Stomach (tissue), 4 donors: ENCODE measurements around the gene ULK4.

Experiments used
- CTCF ChIP-seq, 7 experiments: fragments of 450-650 bp in 4 of 7; fragments of 200-600 bp in 3 of 7; sonication (generic) in 3 of 7; IDR thresholded peaks; one replicate each; pipeline ENCODE4 v1.5.1; 2016 to 2019; ENCODE audit warnings: antibody characterized with exemption in 7 of 7, control low read depth in 2 of 7, mild to moderate bottlenecking in 1 of 7
- POLR2A ChIP-seq, 4 donors: fragments of 450-650 bp; IDR thresholded peaks; one replicate each; pipeline ENCODE4 v1.6.1; 2016; ENCODE audit warnings: antibody characterized with exemption in 4 of 4, control low read depth in 2 of 4, mild to moderate bottlenecking in 1 of 4, moderate library complexity in 1 of 4
- POLR2AphosphoS5 ChIP-seq, 3 donors: sonication (generic); formaldehyde crosslinking; IDR thresholded peaks; one replicate each; pipeline ENCODE4 v1.6.1; 2016; ENCODE audit warnings: antibody characterized with exemption in 3 of 3

- TF ChIP-seq CTCF (IDR thresholded peaks at IDR 0.05) (no peak), POLR2A (IDR thresholded peaks at IDR 0.05) (no peak), POLR2AphosphoS5 (IDR thresholded peaks at IDR 0.05) (no peak)
These were observed 685.7 kb downstream of the ULK4 start for GRCh38 chr3:41276191-41276590.
